GM21619 (cell line): ENCODE data around the gene HSP90AB1.

Experiments used
- ATAC-seq: cut with Tn5 transposase; IDR thresholded peaks from one replicate; pipeline ENCODE4 v1.9.1; 2021; ENCODE audit not compliant: unreplicated experiment

Gene HSP90AB1

DNA sequence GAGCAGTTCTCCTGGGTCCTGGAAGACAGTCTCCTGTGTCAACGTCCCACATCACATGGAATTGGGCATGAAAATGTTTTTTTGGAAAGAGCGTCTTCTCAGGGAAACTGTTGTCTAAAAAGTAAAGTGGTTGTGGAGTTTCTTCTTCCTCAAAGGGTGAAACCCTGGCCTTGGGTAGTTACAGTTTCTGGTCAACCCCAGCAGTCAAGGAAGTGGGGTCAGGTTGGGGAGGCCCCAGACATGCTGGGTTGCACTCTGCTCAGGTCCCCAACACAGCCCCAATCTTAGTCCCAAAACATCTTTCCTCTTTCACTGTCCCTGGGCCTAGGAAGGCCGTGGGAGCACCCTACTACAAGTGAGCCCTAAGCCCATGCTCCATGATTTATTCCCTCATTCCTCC, 19.4 kb downstream of the HSP90AB1 start:
- peak; percentile 28 for ATAC-seq

GRCh38 chr6:44267252-44267651, 20.4 kb downstream of the HSP90AB1 start:
- ATAC-seq = no peak

DNA sequence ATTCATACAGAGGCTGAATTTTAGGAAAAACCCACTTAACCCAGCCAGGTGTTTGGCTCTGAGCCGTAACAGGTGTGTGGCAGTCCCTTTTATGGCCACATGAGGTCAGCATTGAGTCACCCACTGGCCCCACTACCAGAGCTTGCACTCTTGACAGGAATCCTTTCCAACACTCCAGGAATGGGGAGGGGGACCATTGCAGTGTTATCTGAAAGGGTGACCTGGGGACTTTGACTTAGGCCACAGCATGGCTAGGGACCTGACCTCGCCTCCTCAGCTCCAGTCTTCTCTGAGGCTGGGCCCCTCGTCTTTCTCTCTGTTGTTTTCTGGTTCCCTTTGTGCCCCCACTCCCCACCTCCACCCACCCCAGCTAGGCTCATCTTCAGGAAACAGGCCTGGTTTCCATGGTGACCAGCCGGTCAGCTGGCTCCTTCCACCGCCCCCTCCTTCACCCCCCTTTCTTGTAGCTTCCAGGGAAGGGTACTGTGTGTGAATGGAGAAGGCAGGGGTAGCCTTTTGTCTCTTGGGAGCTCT, 21.3 kb downstream of the HSP90AB1 start:
- no peak for ATAC-seq

GRCh38 chr6:44269178-44269920, 22.4 kb downstream of the HSP90AB1 start:
- no peak for ATAC-seq

GRCh38 chr6:44269921-44270525, 23.1 kb downstream of the HSP90AB1 start, which contains the start of gene TMEM151B:
Gene TMEM151B, plus strand, starts transcription at chr6:44270450. Its CDS starts 293 bp downstream, at chr6:44270743.
- ATAC-seq = no peak

DNA sequence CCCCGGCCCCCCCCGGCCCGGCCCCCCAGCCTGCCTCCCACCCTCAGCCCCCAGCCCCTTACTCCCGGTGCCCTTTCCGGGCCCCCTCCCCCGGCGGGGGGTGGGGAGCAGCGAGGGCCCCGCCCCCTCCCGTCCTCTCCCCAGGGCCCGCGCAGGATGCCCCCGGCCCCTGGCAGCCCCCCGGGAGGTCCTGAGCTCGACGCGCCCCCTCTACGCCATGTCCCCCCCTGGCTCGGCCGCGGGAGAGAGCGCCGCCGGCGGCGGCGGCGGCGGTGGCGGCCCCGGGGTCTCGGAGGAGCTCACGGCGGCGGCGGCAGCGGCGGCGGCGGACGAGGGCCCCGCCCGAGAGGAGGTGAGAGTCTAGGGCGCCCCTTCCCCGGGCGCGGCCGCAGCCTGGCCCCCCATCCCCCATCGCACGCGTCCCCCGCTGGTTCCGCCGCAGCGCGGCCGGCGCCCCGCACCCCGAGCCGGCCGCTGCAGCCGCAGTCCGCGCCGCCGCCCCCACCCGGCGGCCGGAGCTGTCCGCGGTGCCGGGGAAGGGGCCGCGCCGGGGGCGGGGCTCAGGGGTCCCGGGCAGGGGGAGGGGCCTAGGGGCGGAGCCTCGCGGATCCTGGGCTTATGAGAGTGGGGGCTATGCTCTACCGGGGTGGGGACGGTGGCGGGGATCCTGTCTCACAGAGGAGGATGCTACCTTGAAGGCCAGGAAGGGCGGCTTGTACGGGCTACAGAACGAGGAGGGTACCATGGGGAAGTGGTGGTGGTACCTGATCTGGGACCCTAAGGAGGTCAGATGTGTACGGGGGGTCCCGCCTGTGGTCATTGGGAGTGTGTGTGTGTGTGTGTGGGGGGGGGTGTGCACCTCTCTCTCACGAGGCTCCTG, 23.9 kb downstream of the HSP90AB1 start:
- ATAC-seq = no peak

GRCh38 chr6:44271406-44271723, 24.5 kb downstream of the HSP90AB1 start:
- no peak for ATAC-seq

GRCh38 chr6:44271914-44272313, 25.0 kb downstream of the HSP90AB1 start:
- ATAC-seq = no peak

DNA sequence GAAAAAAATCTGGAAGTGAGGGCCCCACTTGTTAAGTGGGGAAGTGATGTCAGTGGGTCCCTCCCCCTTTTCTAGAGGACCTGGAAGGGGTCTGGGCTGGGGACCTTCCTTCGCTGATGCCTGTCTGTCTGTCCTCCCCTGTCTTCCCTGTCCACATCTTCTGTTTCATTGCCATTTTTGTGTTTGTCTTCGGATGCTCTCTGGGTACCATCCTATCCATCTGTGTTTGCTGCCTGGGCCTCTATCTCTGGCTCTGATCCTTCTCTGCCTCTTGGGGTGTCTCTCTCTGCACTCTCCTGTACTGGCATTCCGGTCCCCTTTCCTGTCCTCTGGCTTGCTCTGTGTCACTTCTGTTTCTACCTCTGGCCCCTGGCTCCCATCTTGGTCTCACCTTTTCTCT, 25.6 kb downstream of the HSP90AB1 start:
- ATAC-seq = no peak

DNA sequence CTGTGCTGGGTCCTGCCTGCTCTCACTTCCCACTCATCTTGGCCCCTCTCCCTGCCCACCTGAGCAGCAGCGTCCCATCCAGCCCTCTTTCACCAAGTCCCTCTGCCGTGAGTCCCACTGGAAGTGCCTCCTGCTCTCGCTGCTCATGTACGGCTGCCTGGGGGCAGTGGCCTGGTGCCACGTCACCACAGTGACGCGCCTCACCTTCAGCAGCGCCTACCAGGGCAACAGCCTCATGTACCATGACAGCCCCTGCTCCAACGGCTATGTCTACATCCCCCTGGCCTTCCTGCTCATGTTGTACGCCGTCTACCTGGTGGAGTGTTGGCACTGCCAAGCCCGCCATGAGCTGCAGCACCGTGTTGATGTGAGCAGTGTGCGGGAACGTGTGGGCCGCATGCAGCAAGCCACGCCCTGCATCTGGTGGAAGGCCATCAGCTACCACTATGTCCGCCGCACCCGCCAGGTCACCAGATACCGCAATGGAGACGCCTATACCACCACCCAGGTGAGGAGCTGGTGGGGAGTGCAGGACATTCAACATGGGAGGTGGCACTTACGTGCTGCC, 26.2 kb downstream of the HSP90AB1 start:
- no peak for ATAC-seq

GRCh38 chr6:44273617-44274016, 26.7 kb downstream of the HSP90AB1 start:
- no peak for ATAC-seq

DNA sequence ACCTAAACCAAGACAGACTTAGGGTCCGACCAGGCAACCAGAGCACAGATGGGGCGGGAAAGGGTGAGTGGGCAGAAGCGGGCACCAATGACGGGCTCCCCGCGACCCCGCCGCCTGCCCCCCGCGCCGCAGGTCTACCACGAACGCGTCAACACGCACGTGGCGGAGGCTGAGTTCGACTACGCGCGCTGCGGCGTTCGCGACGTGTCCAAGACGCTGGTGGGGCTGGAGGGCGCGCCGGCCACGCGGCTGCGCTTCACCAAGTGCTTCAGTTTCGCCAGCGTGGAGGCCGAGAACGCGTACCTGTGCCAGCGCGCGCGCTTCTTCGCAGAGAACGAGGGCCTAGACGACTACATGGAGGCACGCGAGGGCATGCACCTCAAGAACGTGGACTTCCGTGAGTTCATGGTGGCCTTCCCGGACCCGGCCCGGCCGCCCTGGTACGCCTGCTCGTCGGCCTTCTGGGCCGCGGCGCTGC, 28.4 kb downstream of the HSP90AB1 start:
- ATAC-seq = no peak

GRCh38 chr6:44275749-44276648, 29.1 kb downstream of the HSP90AB1 start:
- ATAC-seq = no peak

GRCh38 chr6:44276667-44277640, 30.1 kb downstream of the HSP90AB1 start:
- ATAC-seq = no peak

DNA sequence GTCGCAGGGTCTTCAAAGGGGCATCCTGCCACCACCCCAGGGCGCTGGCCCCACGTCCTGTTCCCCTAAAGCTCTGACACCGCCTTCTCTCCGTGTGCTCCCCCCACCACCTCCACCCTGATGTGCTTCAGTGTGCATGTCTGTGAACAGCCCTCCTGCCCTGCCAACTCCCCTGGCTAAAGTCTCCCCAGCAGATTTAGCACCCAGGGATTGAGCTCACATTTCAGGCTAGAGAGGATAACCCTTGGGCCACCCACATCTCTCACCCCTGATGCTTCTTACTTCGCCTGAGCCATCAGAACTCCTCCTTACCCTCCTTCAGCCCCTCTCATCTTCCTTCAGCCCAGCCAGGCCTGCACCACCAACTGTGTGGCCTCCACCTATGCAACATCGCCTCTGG, 30.9 kb downstream of the HSP90AB1 start:
- ATAC-seq = no peak

GRCh38 chr6:44278315-44278714, 31.4 kb downstream of the HSP90AB1 start:
- ATAC-seq = no peak

DNA sequence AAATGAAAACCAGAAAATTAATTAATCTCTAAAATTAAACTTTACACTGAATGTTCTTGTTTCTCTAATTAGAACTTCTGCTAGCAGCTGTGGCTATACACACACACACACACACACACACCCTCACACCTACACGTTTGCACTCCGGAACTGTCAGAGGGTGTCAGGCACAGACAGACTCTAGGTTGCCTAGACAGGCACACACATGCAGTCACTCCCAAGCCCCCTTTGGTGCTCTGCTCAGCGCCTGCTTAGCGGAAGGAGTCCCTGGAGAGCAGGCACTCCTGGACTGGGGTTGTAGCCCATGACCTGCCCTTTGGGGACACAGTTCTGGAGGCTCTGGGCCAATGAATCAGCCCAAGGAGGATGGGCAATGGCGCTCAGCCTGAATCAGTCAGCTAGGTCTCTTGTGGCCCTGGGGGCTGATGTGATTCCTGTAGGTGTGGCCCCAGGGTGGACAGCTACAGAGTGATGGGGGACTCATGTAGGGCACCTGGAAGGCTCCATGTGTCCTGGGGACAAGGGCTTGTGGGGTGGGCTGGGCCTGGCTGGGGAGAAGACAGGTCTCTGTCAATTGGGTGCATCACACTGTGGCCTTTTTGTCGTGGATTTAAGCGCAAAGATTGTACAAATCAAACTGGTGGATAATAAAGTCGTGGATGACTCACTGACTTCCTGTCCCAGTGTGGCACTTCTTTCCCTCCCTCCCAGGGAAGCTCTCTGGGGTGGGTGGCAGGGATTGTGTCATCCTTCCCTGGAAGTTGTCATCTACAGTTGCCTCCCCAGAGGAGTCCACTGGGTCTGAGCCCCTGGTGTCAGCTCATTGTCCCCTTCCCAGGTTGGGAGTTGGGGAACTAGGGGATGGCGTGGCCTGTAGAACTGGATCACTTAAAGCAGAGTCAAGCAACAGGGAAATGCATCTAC, 32.1 kb downstream of the HSP90AB1 start:
- ATAC-seq = no peak

DNA sequence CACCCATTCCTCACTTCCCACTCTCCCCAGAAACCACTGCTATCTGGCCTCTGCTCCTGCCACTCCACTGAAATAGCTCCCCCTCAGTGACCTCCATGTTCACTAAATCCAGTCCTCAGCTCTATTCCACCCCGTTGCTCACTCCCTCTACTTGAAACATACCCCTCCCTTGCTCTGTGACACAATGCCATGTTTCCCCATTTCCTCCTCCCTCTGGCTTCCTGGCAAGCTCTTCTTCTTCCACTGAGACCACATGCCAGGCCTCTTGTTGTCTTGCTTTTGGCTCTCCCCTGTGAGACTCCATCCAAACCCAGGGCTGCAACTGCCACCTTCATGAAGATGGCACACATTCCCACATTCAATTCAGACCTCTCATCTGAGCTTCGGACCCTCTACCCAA, 37.2 kb downstream of the HSP90AB1 start:
- no peak for ATAC-seq
